Upper lobe of left lung (tissue), 4 donors: ENCODE measurements around the gene RILP.
A peak's percentile ranks its signal among the peaks of the same experiment; 100 is the strongest.

ENCODE experiments used
- EP300 ChIP-seq, 4 donors: sonication (generic); formaldehyde crosslinking; IDR thresholded peaks; one replicate each; pipeline ENCODE4 v1.5.1; 2017; ENCODE audit warnings: antibody characterized with exemption in 4 of 4, control low read depth in 2 of 4
- POLR2A ChIP-seq, 4 donors: fragments of 450-650 bp; IDR thresholded peaks; one replicate each; pipeline ENCODE4 v1.5.1; 2016 to 2017; ENCODE audit warnings: antibody characterized with exemption in 4 of 4, mild to moderate bottlenecking in 2 of 4
- POLR2AphosphoS5 ChIP-seq, 2 donors: sonication (generic); formaldehyde crosslinking; IDR thresholded peaks; one replicate each; pipeline ENCODE4 v1.5.1; 2017; ENCODE audit warnings: antibody characterized with exemption in 2 of 2
- TF ChIP-seq, protein P1 (sequence below), 6 experiments: fragments of 450-650 bp in 4 of 6; fragments of 200-600 bp in 2 of 6; sonication (generic) in 2 of 6; IDR thresholded peaks; one replicate each; pipeline ENCODE4 v1.5.1; 2016 to 2019; ENCODE audit warnings: antibody characterized with exemption in 6 of 6

DNA sequence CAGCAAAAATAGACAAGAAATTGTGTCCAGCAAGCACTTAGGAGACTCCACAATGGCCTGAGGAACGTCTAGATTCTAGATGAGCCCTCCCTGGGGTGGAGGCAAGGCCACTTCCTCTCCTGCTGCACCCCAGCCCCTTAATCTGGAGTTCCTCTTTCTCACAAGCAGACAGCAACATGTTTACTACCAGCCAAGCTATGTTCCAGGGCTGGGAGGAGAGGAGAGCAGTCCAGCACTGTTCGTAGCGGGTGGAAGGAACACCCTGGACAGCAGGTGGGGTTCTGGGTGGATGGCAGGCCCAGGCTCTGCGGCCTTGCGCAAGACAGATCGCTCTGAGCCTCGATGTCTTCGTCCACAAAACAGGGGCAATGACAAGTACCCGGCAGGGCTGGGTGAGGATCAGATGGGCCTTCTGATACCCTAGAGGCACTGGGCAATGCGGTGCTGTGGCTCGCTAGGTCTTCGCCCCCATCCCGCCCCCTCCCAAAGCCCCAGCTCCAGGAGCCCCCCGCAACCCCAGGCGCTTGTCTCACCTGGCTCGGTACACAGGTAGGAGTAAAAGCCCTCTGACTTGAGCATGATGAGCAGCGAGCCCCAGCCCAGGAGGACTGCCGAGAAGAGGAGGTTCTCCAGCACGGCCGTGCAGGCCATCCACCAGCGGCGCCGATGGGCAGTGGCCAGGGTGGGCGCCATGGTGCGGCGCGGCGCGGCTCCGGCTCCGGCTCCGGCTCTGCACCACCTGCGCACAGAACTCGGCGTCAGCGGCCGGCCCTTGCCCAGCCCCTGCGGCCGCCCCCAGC, 22.3 kb downstream of the RILP start:
- TF ChIP-seq, protein P1, sequence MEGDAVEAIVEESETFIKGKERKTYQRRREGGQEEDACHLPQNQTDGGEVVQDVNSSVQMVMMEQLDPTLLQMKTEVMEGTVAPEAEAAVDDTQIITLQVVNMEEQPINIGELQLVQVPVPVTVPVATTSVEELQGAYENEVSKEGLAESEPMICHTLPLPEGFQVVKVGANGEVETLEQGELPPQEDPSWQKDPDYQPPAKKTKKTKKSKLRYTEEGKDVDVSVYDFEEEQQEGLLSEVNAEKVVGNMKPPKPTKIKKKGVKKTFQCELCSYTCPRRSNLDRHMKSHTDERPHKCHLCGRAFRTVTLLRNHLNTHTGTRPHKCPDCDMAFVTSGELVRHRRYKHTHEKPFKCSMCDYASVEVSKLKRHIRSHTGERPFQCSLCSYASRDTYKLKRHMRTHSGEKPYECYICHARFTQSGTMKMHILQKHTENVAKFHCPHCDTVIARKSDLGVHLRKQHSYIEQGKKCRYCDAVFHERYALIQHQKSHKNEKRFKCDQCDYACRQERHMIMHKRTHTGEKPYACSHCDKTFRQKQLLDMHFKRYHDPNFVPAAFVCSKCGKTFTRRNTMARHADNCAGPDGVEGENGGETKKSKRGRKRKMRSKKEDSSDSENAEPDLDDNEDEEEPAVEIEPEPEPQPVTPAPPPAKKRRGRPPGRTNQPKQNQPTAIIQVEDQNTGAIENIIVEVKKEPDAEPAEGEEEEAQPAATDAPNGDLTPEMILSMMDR (IDR thresholded peaks at IDR 0.05) = no peak
- TF ChIP-seq POLR2AphosphoS5 (IDR thresholded peaks at IDR 0.05) (peak; percentile 63 to 76), POLR2A (IDR thresholded peaks at IDR 0.05) (peak in 1 of 4 donors; percentile 85), EP300 (IDR thresholded peaks at IDR 0.05) (no peak)
